ENCODE measurements around the gene MYO3B.
"Not testable (repeated sequence)": the region's sequence is repeated elsewhere in the genome, so short reads cannot be mapped to it uniquely, and the experiment has no call there.

Gene MYO3B

DNA sequence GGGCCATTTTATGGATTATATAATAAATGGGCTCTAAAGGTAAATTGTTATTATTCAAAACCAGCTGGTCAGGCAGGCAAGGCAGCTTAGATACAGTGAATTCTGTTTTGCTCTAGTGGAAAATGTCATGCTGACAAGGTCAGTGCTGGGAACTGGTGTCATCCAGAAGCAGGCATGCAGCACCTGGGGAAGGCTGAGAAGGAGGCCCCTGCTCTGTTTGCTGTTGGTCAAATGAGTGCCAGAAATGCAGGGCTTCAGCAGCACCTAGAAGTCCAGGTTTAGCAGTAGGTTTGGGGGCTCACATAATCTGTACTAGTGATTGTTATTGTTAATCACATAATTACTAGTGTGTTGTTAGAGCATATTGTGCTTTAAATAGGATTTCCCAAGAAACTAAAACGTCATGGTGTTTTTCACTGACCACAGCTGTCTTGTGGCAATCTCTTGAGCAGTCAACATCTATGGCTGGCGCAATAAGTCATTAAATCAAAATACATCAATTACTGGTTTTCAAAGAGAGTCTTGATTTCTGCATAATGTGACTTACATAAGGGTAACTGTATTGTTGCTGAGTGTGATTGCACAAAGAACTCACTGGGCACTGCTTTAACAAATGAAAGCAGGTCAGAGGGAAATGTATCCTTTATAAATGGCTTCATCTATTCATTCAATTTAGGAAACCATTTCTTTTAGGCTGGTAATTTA, 99.1 kb downstream of the MYO3B start:
- no peak for TF ChIP-seq BHLHE40 (IDR thresholded peaks at IDR 0.05; ENCODE audit: borderline replicate concordance)
- TF ChIP-seq ARNT (IDR thresholded peaks at IDR 0.05) = no peak
- TF ChIP-seq LEF1 (IDR thresholded peaks at IDR 0.05; ENCODE audit: borderline replicate concordance) = no peak
- ChIA-PET CTCF (no interaction called here), POLR2A (no interaction called here)
- DNase-seq (ENCODE audit: extremely low spot score) = no peak

DNA sequence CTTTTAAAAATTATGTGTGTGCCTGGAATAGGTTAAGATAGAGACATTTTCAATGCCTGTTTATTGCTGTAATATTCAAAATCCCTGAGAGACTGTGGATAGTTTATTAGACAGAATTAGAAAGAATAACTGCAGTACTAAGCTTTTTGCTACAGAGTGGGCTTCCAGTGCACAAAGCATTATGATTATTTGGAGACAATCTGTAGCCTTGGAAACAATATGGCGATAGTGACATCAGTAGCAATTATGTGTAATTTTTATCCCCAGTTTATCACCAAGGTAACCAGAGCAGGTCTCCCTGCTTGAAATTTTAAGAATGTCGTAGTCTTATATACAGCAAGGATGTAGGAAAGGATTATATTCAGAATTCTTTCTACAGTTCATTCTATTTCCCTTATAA, 100.0 kb downstream of the MYO3B start:
- TF ChIP-seq, protein P1, sequence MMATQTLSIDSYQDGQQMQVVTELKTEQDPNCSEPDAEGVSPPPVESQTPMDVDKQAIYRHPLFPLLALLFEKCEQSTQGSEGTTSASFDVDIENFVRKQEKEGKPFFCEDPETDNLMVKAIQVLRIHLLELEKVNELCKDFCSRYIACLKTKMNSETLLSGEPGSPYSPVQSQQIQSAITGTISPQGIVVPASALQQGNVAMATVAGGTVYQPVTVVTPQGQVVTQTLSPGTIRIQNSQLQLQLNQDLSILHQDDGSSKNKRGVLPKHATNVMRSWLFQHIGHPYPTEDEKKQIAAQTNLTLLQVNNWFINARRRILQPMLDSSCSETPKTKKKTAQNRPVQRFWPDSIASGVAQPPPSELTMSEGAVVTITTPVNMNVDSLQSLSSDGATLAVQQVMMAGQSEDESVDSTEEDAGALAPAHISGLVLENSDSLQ (IDR thresholded peaks at IDR 0.05) = no peak
- TF ChIP-seq FOXA1 (IDR thresholded peaks at IDR 0.05) = no peak
- TF ChIP-seq LEF1 (IDR thresholded peaks at IDR 0.05; ENCODE audit: borderline replicate concordance) = no peak
- ChIA-PET CTCF (no interaction called here), POLR2A (no interaction called here)
- DNase-seq (ENCODE audit: extremely low spot score) = no peak

DNA sequence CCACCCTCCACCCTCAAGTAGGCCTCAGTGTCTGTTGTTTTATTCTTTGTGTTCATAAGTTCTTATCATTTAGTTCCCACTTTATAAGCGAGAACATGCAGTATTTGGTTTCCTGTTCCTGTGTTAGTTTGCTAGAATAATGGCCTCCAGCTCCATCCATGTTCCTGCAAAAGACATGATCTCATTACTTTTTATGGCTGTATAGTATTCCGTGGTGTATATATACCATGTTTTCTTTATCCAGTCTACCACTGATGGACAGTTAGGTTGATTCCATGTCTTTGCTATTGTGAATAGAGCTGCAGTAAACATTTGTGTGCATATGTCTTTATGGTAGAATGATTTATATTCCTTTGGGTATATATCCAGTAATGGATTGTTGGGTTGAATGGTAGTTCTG, 101.7 kb downstream of the MYO3B start:
- DNase-seq (ENCODE audit: extremely low spot score); POLR2A ChIA-PET; CTCF ChIA-PET: not testable (repeated sequence)

DNA sequence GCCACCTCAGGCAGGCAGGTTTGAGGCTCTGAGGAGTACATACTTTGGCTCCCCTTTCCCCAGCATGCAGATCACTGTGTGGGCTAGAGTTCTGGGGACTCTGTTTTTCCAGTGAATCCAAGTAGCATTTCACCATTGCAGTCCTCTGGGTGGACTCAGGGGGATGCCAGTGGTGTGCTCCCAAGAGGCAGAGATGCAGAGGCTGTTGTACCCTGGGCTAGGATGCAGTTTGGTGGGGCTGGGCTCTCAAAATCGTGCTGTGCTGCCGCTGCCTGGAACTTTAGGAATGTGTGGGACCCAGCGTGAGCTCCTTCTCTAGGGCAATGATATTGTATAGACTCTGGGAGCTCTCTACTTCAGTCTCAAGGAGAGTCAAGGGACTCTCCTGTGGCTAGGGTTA, 104.9 kb downstream of the MYO3B start:
- POLR2A ChIA-PET = no interaction called here
- CTCF ChIA-PET = no interaction called here
- no peak for DNase-seq (ENCODE audit: extremely low spot score)
- TF ChIP-seq ELF4 (IDR thresholded peaks at IDR 0.05) (no peak), LEF1 (IDR thresholded peaks at IDR 0.05; ENCODE audit: borderline replicate concordance) (no peak), HDGF (IDR thresholded peaks at IDR 0.05; ENCODE audit: borderline replicate concordance) (no peak), CTBP1 (IDR thresholded peaks at IDR 0.05; ENCODE audit: borderline replicate concordance) (no peak)
- TF ChIP-seq, protein P1 (IDR thresholded peaks at IDR 0.05) = no peak

DNA sequence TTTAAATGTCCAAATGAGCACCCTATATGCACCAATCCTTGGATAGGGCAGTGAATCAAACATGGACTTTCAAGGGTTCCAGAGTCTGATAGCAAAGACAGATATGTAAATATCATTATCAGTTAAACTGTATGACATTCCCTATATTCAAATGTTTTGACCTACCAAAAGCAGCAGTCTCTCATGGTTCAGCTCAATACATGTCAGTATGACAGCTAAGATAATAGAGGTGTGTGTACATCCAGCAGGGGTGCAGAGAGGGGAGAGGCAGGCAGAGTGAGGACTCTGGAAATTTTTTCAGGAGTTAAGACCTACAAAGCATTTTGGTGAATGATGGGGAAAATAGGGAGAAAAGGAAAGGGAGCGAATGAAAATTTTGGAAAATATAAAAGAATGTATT, 106.3 kb downstream of the MYO3B start:
- ChIA-PET CTCF (no interaction called here), POLR2A (no interaction called here)
- TF ChIP-seq ARNT (IDR thresholded peaks at IDR 0.05) (no peak), LEF1 (IDR thresholded peaks at IDR 0.05; ENCODE audit: borderline replicate concordance) (no peak), FOXM1 (IDR thresholded peaks at IDR 0.05; ENCODE audit: borderline replicate concordance) (no peak), HDGF (IDR thresholded peaks at IDR 0.05; ENCODE audit: borderline replicate concordance) (no peak), ZNF384 (IDR thresholded peaks at IDR 0.05) (no peak), FOXA1 (IDR thresholded peaks at IDR 0.05) (no peak), NFRKB (IDR thresholded peaks at IDR 0.05) (no peak), CTBP1 (IDR thresholded peaks at IDR 0.05; ENCODE audit: borderline replicate concordance) (no peak), FOXK2 (IDR thresholded peaks at IDR 0.05) (no peak), L3MBTL2 (conservative IDR thresholded peaks at IDR 0.05) (no peak), BHLHE40 (IDR thresholded peaks at IDR 0.05; ENCODE audit: borderline replicate concordance) (no peak), TARDBP (IDR thresholded peaks at IDR 0.05) (no peak), SP1 (IDR thresholded peaks at IDR 0.05) (no peak), ELF4 (IDR thresholded peaks at IDR 0.05) (no peak), SUZ12 (IDR thresholded peaks at IDR 0.05) (no peak)
- TF ChIP-seq, protein P1 (IDR thresholded peaks at IDR 0.05) = no peak
- no peak for DNase-seq (ENCODE audit: extremely low spot score)

DNA sequence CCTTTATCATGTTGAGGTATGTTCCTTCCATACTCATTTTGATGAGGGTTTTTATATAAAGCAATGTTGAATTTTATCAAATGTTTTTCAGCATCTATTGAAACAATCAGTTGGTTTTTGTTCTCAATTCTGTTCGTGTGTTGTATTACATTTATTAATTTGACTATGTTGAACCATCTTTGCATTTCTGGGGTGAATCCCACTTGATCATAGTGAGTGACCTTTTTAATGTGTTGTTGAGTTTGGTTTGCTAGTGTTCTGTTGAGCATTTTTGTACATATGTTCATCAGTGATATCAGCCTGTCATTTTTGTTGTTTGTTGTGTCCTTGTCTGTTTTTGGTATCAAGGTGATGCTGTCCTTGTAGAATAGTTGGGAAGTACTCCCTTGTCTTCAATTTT, 110.9 kb downstream of the MYO3B start:
- TF ChIP-seq TARDBP (IDR thresholded peaks at IDR 0.05) (no peak), FOXA1 (IDR thresholded peaks at IDR 0.05) (no peak), FOXK2 (IDR thresholded peaks at IDR 0.05) (no peak), L3MBTL2 (conservative IDR thresholded peaks at IDR 0.05) (no peak), LEF1 (IDR thresholded peaks at IDR 0.05; ENCODE audit: borderline replicate concordance) (no peak), SUZ12 (IDR thresholded peaks at IDR 0.05) (no peak), ZNF384 (IDR thresholded peaks at IDR 0.05) (no peak), ARNT (IDR thresholded peaks at IDR 0.05) (no peak), SP1 (IDR thresholded peaks at IDR 0.05) (no peak), HDGF (IDR thresholded peaks at IDR 0.05; ENCODE audit: borderline replicate concordance) (no peak), ELF4 (IDR thresholded peaks at IDR 0.05) (no peak), NFRKB (IDR thresholded peaks at IDR 0.05) (no peak), BHLHE40 (IDR thresholded peaks at IDR 0.05; ENCODE audit: borderline replicate concordance) (no peak)
- TF ChIP-seq, protein P1 (IDR thresholded peaks at IDR 0.05) = no peak
- CTCF ChIA-PET = no interaction called here
- no peak for DNase-seq (ENCODE audit: extremely low spot score)
- POLR2A ChIA-PET = no interaction called here

DNA sequence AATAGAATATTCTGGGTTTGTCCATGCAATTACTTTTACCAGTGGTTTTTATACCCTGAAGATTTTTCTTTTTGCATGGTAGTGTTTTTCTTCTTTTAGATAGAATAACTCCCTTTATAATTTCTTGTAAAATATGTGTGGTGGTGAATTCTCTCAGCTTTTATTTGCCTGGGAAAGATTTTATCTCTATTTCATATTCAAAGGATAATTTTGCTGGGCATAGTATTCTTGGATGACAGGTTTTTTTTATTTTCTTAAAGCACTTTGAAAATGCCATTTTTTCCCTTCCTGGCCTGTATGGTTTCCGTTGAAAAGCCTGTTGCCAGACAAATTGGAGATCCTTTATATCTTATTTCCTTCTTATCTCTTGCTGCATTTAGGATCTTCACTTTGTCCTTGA, 113.5 kb downstream of the MYO3B start:
- CTCF ChIA-PET = no interaction called here
- POLR2A ChIA-PET = no interaction called here
- TF ChIP-seq ZNF384 (IDR thresholded peaks at IDR 0.05) (no peak), LEF1 (IDR thresholded peaks at IDR 0.05; ENCODE audit: borderline replicate concordance) (no peak), ARNT (IDR thresholded peaks at IDR 0.05) (no peak), HDGF (IDR thresholded peaks at IDR 0.05; ENCODE audit: borderline replicate concordance) (no peak), L3MBTL2 (conservative IDR thresholded peaks at IDR 0.05) (no peak), FOXM1 (IDR thresholded peaks at IDR 0.05; ENCODE audit: borderline replicate concordance) (no peak), NFRKB (IDR thresholded peaks at IDR 0.05) (no peak)
- DNase-seq (ENCODE audit: extremely low spot score) = no peak
